ENCODE results near the gene SLF2.
"Not testable (repeated sequence)": the region's sequence is repeated elsewhere in the genome, so short reads cannot be mapped to it uniquely, and the experiment has no call there.

The SLF2 gene

GRCh38 chr10:100879741-100880360 lies 32.9 kb upstream of the SLF2 start:
- DNase-seq (ENCODE audit: low spot score), result no peak
- FAIRE-seq, result no peak

DNA sequence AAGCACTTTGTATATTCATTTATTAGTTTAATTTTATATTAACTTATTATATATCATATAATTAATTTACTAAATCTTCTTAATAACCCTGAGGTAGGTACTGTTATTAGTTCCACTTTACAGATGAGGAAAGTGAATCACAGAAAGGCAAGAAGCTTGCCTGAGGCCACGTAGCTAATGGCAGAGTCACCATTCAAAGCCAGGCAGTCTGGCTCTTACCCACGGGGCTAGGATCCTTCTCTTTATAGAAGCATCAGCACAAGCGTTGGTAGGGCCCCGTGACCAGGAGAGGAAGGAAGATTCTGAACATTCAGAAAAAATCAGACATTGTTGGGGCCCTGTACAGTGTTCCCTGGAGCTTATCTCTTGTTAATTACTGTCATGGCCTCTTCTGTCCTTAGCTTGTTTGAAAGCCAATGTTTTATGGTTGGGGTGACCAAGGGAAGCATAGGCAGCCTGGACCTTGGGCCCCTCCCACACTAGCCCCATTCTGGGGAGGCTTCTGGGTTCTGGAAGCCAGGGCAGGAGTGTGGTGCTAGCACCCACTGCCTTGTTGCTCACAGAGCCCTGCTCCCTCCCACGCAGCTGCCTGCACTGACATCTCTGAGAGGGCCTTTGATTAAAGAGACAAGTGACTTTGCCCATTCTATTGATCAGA lies 31.1 kb upstream of the SLF2 start:
- DNase-seq (ENCODE audit: low spot score) (no peak), FAIRE-seq (no peak)

DNA sequence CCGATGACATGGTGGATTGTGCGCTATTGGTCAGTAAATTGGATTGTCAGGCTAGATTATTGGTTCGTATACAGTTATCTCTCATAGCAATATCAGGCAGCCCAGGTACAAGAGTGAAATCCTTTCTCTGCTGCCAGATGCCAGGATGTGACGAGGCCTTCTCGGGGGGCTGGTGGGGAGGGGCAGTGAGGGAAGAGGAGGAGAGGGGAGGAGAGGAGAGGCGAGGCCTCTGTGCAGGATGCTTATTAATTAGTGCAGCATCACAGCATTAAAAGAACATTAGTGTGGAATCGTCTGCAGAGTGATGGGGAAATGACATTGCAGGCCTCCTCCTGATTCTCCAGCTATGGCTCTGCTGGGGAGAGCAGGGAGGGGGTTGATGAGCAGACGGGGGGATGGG lies 30.5 kb upstream of the SLF2 start:
- FAIRE-seq (no peak), DNase-seq (ENCODE audit: low spot score) (no peak)

DNA sequence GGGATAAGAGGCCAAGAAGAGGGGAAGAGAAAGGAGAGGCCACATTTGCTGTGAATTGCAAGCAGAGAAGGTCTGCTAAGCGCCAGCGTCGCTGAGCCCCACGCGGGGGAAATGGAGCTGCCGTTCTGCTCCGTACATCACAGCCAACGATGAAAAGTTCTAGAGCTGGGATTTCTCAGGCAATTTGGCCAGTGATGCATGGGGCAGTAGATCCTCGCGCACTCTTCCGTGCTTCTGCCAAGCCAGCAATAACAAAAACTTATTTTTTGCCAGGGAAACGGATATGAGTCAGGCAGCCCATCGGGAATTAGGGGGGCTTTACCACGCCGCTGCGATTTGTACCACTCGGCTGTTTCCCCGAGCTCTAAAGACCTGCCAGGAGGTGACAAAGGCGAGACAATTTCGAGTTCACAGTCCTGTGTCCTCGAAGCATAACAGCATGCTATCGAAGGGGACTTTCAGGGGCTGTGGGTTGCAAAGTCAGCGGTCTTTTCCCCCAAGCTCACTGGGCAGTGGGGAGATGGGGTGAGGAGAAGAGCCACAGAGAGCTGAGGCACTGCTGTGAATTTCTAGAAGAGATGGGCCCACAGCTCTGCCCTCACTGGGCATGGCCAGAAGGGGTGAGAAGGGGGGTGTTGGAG lies 30.0 kb upstream of the SLF2 start:
- FAIRE-seq (no peak), DNase-seq (ENCODE audit: low spot score) (no peak)

GRCh38 chr10:100883312-100883821 lies 29.4 kb upstream of the SLF2 start:
- FAIRE-seq (no peak), DNase-seq (ENCODE audit: low spot score) (no peak)

DNA sequence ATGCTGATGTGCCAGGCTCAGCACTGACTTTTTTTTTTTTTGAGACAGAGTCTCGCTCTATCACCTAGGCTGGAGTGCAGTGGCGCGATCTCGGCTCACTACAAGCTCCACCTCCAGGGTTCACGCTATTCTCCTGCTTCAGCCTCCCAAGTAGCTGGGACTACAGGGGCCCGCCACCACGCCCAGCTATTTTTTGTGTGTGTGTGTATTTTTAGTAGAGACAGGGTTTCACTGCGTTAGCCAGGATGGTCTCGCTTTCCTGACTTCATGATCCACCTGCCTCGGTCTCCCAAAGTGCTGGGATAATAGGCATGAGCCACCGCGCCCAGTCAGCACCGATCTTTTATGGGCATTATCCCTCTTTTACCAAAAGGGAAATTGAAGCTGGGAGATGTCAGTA lies 27.2 kb upstream of the SLF2 start:
- not testable (repeated sequence) for FAIRE-seq

DNA sequence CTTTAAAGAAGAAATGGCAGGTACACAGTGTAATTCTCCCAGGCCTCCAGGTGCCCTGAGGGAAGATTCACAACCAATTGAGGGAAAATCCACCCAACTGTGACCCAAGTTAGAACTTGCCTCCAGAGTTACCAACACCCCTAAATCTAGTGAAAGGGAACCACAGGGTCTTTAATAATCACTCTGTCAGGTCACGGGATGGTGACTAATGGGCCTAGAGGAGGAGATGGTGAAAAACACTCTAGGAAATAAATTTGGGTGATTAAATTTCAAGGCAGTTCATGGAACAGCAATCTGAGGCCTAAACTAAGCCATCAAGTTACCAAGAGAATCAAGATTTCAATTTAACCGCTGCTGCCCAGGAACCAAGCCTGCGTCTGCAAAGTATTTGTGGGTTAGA lies 26.7 kb upstream of the SLF2 start:
- DNase-seq (ENCODE audit: low spot score), result no peak
- no peak for FAIRE-seq

More for the DNA sequence above, 27.2 kb upstream of the SLF2 start:
- DNase-seq (ENCODE audit: low spot score), result not testable (repeated sequence)

DNA sequence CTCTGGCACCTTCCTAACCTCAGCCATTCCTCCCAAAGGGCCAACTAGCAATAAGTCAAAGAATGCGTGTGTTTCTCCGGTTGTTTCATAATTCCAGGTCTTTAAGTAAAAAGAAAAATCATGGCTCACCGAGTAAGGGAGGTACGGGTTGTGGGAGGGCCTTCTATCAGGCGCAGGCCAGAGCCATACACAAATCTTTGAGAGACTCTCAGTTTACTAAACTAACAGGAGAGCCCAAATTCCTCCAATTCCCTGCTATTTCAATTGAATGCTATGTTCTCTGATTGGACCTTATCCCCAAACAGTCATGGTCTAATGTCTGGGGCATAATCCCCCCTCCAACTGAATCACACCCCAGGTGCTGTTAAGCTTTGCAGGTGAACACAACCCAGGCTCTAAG lies 26.2 kb upstream of the SLF2 start:
- FAIRE-seq, result no peak
- DNase-seq (ENCODE audit: low spot score), result no peak

DNA sequence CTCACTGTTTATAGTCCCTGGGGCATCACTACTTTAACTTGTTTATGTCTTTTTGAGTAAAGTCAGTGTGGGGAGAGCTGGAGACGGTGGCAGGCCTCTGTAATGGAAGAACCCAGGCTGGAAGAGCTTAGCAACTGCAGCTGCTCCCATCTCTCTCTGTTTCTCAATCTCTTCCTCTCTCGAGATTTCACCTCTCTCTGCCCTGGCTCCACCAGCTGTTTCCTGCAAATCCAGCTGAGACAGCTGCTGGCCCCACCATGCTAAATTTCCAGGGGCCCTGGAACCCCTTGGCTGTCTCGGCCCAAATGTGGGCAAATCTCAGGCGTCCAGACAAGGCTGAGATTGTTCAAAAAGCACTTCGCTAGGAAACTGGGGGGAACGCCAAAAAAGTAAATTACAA lies 25.8 kb upstream of the SLF2 start:
- no peak for DNase-seq (ENCODE audit: low spot score)
- FAIRE-seq, result no peak

GRCh38 chr10:100887761-100888296 lies 24.9 kb upstream of the SLF2 start:
- FAIRE-seq, result no peak

GRCh38 chr10:100888957-100889356 lies 23.8 kb upstream of the SLF2 start:
- no peak for FAIRE-seq
- no peak for DNase-seq (ENCODE audit: low spot score)

More at GRCh38 chr10:100887761-100888296, 24.9 kb upstream of the SLF2 start:
- DNase-seq (ENCODE audit: low spot score), result no peak

- DNase-seq (ENCODE audit: low spot score) (no peak), FAIRE-seq (no peak)
These were observed 23.2 kb upstream of the SLF2 start for GRCh38 chr10:100889546-100889945.

DNA sequence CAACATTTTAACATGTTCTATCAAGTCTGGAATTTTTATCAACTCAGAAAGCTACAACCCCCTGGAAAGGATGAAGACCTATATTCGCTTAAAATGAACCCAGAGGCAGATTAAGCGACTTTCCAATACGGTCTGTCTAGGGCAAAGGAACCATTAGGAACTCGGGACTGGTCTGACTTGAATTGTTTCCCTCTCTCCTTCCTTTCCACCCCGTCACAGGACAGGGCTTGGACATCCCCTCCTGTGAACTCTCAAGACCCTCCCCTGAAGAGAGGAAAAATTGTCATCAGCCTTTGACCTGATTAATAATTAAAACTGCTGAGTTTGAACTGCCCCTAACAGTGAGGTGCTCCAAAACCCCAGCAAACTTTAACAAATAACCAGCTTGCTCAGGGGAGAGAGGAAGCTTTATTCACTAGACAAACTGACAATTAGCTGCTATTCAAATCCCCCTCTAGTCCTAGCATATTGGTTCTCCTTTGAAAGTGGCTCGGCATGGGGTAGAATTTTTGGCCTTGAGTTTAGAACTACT lies 22.6 kb upstream of the SLF2 start:
- no peak for DNase-seq (ENCODE audit: low spot score)
- no peak for FAIRE-seq

- DNase-seq (ENCODE audit: low spot score) (peak; percentile 95), FAIRE-seq (peak; percentile 95)
These were observed 22.0 kb upstream of the SLF2 start for GRCh38 chr10:100890673-100891317.

GRCh38 chr10:100894033-100894432 lies 18.7 kb upstream of the SLF2 start:
- DNase-seq (ENCODE audit: low spot score), result no peak

GRCh38 chr10:100894589-100895294 lies 18.0 kb upstream of the SLF2 start:
- DNase-seq (ENCODE audit: low spot score), result no peak

More at GRCh38 chr10:100894033-100894432, 18.7 kb upstream of the SLF2 start:
- FAIRE-seq, result no peak

GRCh38 chr10:100895346-100895745 lies 17.4 kb upstream of the SLF2 start:
- DNase-seq (ENCODE audit: low spot score), result no peak
- FAIRE-seq, result no peak

More at GRCh38 chr10:100894589-100895294, 18.0 kb upstream of the SLF2 start:
- no peak for FAIRE-seq

GRCh38 chr10:100895896-100896295 lies 16.9 kb upstream of the SLF2 start:
- FAIRE-seq, result no peak
- DNase-seq (ENCODE audit: low spot score), result no peak

- FAIRE-seq, result no peak
- DNase-seq (ENCODE audit: low spot score), result no peak
These were observed 15.8 kb upstream of the SLF2 start for GRCh38 chr10:100896876-100897461.

- DNase-seq (ENCODE audit: low spot score) (no peak), FAIRE-seq (no peak)
These were observed 14.8 kb upstream of the SLF2 start for GRCh38 chr10:100897976-100898375.
